ENCODE data around the gene FXYD5.

FXYD5 gene, protein sequence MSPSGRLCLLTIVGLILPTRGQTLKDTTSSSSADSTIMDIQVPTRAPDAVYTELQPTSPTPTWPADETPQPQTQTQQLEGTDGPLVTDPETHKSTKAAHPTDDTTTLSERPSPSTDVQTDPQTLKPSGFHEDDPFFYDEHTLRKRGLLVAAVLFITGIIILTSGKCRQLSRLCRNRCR

DNA sequence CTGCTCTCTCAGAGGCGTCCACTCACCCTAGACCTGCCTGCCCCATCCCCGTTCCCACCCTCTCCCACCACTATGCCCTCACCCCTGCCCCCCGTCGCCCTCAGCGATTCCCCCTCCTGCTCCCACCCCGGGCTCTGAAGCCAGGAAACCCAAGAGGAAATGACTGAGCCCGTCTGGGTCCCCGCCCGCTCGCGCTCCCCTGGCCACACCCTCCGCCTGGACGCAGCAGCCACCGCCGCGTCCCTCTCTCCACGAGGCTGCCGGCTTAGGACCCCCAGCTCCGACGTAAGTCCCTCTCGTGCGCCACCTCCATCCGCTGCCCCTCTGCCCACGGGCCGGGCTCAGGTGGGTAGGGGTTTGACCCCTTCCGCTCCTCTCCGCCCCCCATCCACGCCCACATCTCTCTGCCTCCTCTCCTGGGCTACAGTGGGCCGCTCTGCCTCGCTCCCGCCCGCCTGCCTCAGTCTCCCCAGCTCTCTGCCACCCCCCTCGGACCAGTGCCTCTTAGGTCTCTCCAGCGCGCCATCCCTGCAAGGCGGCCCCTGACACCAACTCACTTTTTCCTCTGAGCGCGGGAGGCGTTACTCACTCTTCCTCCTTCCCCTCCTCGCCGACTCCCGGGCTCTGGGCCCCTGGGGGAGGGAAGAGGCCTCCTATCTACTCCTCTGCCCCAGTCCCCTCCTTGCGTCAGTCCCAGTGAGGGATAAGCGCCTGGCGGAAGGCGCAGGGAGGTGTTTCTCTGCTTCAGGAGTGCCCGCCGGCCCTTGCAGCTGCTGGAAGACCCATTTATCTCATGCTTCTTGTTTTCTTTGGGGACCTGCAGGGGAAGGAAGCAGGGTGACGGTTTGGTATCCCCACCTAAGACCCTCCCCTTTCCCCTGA is at the start of gene FXYD5:
Gene FXYD5, plus strand, starts transcription at position 211 of the 882 bp plus-strand sequence. CDS start 816 bp downstream, outside the sequence.
- peak within 1 kb of the TSS; percentile 78 for H3K4me3 ChIP-seq (replicated peaks; ENCODE audit: low read depth, low read length)
- no peaks in the 10 kb centered on the region for H3K27me3 ChIP-seq (replicated peaks; ENCODE audit: control insufficient read depth, insufficient read depth, low read length)
- TF ChIP-seq, protein P1, sequence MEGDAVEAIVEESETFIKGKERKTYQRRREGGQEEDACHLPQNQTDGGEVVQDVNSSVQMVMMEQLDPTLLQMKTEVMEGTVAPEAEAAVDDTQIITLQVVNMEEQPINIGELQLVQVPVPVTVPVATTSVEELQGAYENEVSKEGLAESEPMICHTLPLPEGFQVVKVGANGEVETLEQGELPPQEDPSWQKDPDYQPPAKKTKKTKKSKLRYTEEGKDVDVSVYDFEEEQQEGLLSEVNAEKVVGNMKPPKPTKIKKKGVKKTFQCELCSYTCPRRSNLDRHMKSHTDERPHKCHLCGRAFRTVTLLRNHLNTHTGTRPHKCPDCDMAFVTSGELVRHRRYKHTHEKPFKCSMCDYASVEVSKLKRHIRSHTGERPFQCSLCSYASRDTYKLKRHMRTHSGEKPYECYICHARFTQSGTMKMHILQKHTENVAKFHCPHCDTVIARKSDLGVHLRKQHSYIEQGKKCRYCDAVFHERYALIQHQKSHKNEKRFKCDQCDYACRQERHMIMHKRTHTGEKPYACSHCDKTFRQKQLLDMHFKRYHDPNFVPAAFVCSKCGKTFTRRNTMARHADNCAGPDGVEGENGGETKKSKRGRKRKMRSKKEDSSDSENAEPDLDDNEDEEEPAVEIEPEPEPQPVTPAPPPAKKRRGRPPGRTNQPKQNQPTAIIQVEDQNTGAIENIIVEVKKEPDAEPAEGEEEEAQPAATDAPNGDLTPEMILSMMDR (IDR thresholded peaks at IDR 0.05; ENCODE audit: insufficient read depth, low read length, poor library complexity, severe bottlenecking), result no peak

DNA sequence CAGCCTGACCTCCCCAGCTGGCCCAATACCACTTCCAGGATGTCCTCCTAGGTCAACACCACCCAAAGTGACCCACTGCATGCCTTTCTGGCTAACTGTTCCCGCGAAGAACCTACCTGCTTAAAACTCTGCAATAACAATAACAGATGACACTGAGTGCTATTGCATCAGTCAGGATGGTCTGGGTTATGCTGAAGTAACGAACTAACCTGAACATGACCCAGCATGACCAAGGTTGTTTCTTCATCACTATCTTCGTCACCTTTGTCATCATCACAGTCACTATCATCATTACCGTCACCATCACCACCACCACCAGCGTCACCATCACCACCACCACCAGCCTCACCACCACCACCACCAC is 49.5 kb upstream of the FXYD5 start:
- TF ChIP-seq, protein P1 (IDR thresholded peaks at IDR 0.05; ENCODE audit: insufficient read depth, low read length, poor library complexity, severe bottlenecking), result no peak
- no peaks in the 10 kb centered on the region for H3K27me3 ChIP-seq (replicated peaks; ENCODE audit: control insufficient read depth, insufficient read depth, low read length)
- no peak for DNase-seq (ENCODE audit: extremely low read depth, insufficient read length)
- no peak overlapping the region for H3K4me3 ChIP-seq (replicated peaks; ENCODE audit: low read depth, low read length)
- H3K36me3 ChIP-seq (ENCODE audit: control insufficient read depth, insufficient read depth, low read length), result no peaks in the 10 kb centered on the region

More for the DNA sequence above, at the start of gene FXYD5:
- DNase-seq (ENCODE audit: extremely low read depth, insufficient read length), result peak; percentile 62
- H3K36me3 ChIP-seq (ENCODE audit: control insufficient read depth, insufficient read depth, low read length), result peaks cover 11% of the 10 kb centered on the region

DNA sequence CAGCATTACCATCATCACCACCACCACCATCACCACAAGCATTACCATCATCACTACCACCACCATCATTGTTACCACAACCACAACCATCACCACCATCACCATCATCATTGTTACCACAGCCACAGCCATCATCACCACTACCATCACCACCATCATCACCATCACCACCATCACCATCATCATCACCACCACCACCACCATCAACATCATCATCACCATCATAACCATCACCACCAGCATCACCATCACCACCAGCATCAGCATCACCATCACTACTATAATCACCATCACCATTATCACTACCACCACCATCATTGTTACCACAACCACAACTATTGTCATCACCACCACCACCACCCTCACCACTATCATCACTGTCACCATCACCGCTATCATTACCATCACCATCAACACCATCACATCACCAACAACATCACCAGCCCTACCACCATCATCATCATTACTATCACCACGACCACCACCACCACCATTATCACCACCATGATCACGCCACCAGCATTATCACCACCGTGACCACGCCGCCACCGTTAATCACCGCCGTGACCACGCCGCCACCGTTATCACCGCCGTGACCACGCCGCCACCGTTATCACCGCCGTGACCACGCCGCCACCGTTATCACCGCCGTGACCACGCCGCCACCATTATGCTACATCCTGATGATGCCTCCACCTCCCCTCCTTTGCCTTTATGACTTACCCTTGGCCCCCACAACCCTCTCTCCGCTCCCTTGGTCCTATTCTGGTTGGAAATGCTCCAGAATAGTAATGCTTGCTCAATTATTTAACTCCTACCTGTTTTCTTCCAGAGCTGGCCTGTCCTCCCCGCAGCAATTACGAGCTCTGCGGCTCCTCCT is 48.9 kb upstream of the FXYD5 start:
- no peak overlapping the region for H3K4me3 ChIP-seq (replicated peaks; ENCODE audit: low read depth, low read length)
- no peaks in the 10 kb centered on the region for H3K36me3 ChIP-seq (ENCODE audit: control insufficient read depth, insufficient read depth, low read length)
- DNase-seq (ENCODE audit: extremely low read depth, insufficient read length), result no peak
- TF ChIP-seq, protein P1 (IDR thresholded peaks at IDR 0.05; ENCODE audit: insufficient read depth, low read length, poor library complexity, severe bottlenecking), result no peak
- no peaks in the 10 kb centered on the region for H3K27me3 ChIP-seq (replicated peaks; ENCODE audit: control insufficient read depth, insufficient read depth, low read length)

DNA sequence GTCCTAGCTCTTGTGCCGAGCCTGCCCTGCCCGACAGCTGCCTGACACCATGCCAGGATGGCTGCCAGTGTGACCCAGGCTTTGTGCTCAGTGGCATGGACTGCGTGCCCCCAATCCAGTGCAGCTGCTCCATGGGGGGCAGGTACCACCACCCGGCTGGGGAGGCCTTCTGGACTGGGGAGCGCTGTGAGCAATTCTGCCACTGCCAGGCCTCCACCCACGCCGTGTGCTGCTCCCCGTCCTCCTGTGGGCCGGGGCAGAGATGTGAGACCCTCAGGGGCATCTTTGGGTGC is 48.3 kb upstream of the FXYD5 start:
- H3K4me3 ChIP-seq (replicated peaks; ENCODE audit: low read depth, low read length), result no peak overlapping the region
- no peaks in the 10 kb centered on the region for H3K27me3 ChIP-seq (replicated peaks; ENCODE audit: control insufficient read depth, insufficient read depth, low read length)
- DNase-seq (ENCODE audit: extremely low read depth, insufficient read length), result no peak
- TF ChIP-seq, protein P1 (IDR thresholded peaks at IDR 0.05; ENCODE audit: insufficient read depth, low read length, poor library complexity, severe bottlenecking), result no peak
- no peaks in the 10 kb centered on the region for H3K36me3 ChIP-seq (ENCODE audit: control insufficient read depth, insufficient read depth, low read length)

DNA sequence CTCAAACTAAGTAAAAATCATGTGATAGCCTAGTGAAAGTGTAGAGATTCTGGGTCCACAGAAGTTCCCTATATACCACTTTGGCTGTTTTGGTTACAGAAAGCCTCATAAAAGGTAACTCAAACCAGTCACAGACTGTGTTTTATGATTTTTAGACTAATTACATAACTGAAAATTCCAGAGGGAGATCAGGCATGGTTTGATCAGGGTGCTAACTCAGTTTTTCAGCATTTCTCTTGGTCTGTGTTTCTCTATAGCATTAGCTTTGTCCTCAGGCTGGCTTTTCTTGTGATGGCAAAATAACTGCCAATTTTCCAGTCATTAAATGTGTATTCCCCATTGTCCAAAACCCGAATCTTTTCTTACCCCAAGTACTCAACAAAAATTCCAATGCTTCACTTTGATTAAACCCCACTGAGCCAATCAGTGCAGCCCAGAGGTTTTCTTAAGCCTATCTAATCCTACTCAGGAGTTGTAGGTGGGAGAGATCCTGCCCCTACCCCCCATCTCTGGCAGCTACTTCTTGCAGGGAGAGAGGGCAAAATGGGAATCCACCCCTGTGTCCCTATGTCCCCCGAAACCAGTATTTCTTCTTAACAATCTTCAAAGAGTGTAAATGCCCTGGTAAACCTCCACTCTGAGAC is 47.5 kb upstream of the FXYD5 start:
- TF ChIP-seq, protein P1 (IDR thresholded peaks at IDR 0.05; ENCODE audit: insufficient read depth, low read length, poor library complexity, severe bottlenecking), result no peak
- Histone ChIP-seq H3K4me3 (replicated peaks; ENCODE audit: low read depth, low read length) (no peak overlapping the region), H3K27me3 (replicated peaks; ENCODE audit: control insufficient read depth, insufficient read depth, low read length) (no peaks in the 10 kb centered on the region)

More for the DNA sequence above, 47.5 kb upstream of the FXYD5 start:
- H3K36me3 ChIP-seq (ENCODE audit: control insufficient read depth, insufficient read depth, low read length), result no peaks in the 10 kb centered on the region
- no peak for DNase-seq (ENCODE audit: extremely low read depth, insufficient read length)
